Measurements from ENCODE around the gene CAPN14. TPM values are rescaled to one million over a fixed set of nuclear protein-coding genes. Genes with fewer than 3 reads are reported as not detected.

Gene CAPN14
- total RNA-seq, 1 experiment from 2014 or later = not detected

DNA sequence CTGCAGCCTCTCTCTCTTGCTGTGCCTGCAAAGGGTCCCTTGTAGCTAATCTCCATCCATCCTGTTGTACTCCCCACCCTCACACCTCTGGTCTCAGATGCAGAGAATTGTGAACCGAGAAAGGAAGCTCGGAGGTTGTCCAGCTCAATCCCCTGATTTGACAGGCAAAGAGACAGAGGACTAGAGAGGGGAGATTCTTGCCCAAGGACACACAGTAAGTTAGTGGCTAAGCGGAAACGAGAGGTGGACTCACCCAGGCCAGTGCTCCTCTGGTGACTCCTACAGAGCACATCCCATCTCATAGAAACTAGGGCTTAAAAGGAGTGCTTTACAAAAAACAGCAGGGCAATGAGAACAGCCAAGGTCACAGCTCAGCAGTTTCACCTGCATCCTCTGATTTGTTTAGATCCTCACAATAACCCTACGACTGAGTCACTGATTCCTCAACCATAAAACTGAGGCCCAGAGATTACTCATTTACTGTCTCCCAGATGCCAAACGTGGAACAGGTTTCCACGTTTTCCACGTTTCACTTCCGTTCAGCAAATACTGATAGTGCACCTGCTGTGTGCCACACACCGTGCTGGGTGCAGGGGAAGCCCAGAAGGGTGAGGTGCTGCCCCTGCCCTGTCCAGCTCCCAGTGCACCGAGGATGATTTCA, 38.7 kb upstream of the CAPN14 start:
- Histone ChIP-seq H3K9ac (ENCODE audit: low read length) (no peak overlapping the region), H2AFZ (ENCODE audit: low read depth, low read length, poor library complexity, severe bottlenecking) (no peak overlapping the region), H3K79me2 (ENCODE audit: insufficient read depth, low read length) (no peaks in the 10 kb centered on the region), H3K4me2 (ENCODE audit: low read length) (no peak overlapping the region), H3K9me3 (ENCODE audit: control insufficient read depth in 1 of 2, insufficient read depth in 1 of 2, low read depth in 1 of 2, low read length in 2 of 2) (no peaks in the 10 kb centered on the region), H4K20me1 (ENCODE audit: insufficient read depth) (no peaks in the 10 kb centered on the region), H3K36me3 (ENCODE audit: control insufficient read depth in 1 of 2, insufficient read depth in 2 of 2, low read length in 2 of 2) (no peaks in the 10 kb centered on the region), H3K27ac (ENCODE audit: low read depth, low read length) (no peak overlapping the region), H3K9me2 (ENCODE audit: insufficient read depth) (no peaks in the 10 kb centered on the region), H3K4me3 (replicated peaks in 1 of 2; ENCODE audit: low read depth in 1 of 2, low read length in 2 of 2) (no peak overlapping the region), H3K27me3 (ENCODE audit: insufficient read depth, low read length) (no peaks in the 10 kb centered on the region), H3K4me1 (ENCODE audit: control insufficient read depth in 1 of 2, insufficient read depth in 2 of 2, low read length in 2 of 2) (no peaks in the 10 kb centered on the region)
- no peak for DNase-seq (ENCODE audit: low read depth, low spot score)
- no peak for ATAC-seq
- BruUV-seq (replicated peaks) = no TSS peak
- CTCF ChIA-PET = no interaction called here
- intact Hi-C loops (cut with micrococcal nuclease) = no loop called here
- TF ChIP-seq, protein P1, sequence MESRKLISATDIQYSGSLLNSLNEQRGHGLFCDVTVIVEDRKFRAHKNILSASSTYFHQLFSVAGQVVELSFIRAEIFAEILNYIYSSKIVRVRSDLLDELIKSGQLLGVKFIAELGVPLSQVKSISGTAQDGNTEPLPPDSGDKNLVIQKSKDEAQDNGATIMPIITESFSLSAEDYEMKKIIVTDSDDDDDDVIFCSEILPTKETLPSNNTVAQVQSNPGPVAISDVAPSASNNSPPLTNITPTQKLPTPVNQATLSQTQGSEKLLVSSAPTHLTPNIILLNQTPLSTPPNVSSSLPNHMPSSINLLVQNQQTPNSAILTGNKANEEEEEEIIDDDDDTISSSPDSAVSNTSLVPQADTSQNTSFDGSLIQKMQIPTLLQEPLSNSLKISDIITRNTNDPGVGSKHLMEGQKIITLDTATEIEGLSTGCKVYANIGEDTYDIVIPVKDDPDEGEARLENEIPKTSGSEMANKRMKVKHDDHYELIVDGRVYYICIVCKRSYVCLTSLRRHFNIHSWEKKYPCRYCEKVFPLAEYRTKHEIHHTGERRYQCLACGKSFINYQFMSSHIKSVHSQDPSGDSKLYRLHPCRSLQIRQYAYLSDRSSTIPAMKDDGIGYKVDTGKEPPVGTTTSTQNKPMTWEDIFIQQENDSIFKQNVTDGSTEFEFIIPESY (IDR thresholded peaks at IDR 0.05; ENCODE audit: extremely low read depth, insufficient replicate concordance, low read length) = no peak
- TF ChIP-seq EZH2 (IDR thresholded peaks at IDR 0.05) (no peak), JUND (IDR thresholded peaks at IDR 0.05) (no peak), CBX3 (IDR thresholded peaks at IDR 0.05; ENCODE audit: low read depth) (no peak), ZNF274 (IDR thresholded peaks at IDR 0.05; ENCODE audit: low read depth, low read length) (no peak), SRF (IDR thresholded peaks at IDR 0.05; ENCODE audit: low read depth) (no peak), ELF1 (IDR thresholded peaks at IDR 0.05; ENCODE audit: borderline replicate concordance, low read depth) (no peak), CEBPB (IDR thresholded peaks at IDR 0.05; ENCODE audit: low read depth) (no peak), YY1 (IDR thresholded peaks at IDR 0.05; ENCODE audit: extremely low read depth, insufficient replicate concordance, low read depth, low read length) (no peak), FOSL1 (IDR thresholded peaks at IDR 0.05; ENCODE audit: low read depth) (no peak), POLR2A (IDR thresholded peaks at IDR 0.05; ENCODE audit: borderline replicate concordance, extremely low read depth, insufficient read depth, insufficient read length) (no peak), TCF7L2 (IDR thresholded peaks at IDR 0.05; ENCODE audit: borderline replicate concordance, extremely low read depth, insufficient read depth, insufficient read length) (no peak)
- TF ChIP-seq, protein P2, sequence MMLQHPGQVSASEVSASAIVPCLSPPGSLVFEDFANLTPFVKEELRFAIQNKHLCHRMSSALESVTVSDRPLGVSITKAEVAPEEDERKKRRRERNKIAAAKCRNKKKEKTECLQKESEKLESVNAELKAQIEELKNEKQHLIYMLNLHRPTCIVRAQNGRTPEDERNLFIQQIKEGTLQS (IDR thresholded peaks at IDR 0.05) = no peak
- TF ChIP-seq, protein P3, sequence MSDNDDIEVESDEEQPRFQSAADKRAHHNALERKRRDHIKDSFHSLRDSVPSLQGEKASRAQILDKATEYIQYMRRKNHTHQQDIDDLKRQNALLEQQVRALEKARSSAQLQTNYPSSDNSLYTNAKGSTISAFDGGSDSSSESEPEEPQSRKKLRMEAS (IDR thresholded peaks at IDR 0.05) = no peak
- RAD21 ChIA-PET (ENCODE audit: low non-redundant PET in 1 of 2, low total read pairs in 2 of 2, uncharacterized antibody in 2 of 2, unreplicated experiment in 2 of 2) = no interaction called here
- POLR2A ChIA-PET = no interaction called here
